ENCODE measurements around the gene GTF2E1.

GRCh38 chr3:120769436-120769835 is 26.9 kb downstream of the GTF2E1 start:
- TF ChIP-seq CTCF (IDR thresholded peaks at IDR 0.05): no peak
- TF ChIP-seq POLR2A (IDR thresholded peaks at IDR 0.05): no peak

Data from esophagus squamous epithelium (tissue), 4 donors.